ENCODE measurements around the gene PSTPIP1.

Gene PSTPIP1

GRCh38 chr15:77002436-77002835 lies 7.5 kb downstream of the PSTPIP1 start:
- Histone ChIP-seq H3K27me3 (ENCODE audit: insufficient read depth, low read length) (peaks cover 14% of the 10 kb centered on the region), H2AFZ (ENCODE audit: low read length, unreplicated experiment) (no peak overlapping the region), H3K4me1 (ENCODE audit: control insufficient read depth, insufficient read depth, low read length, unreplicated experiment) (peaks cover 3% of the 10 kb centered on the region), H3K4me3 (ENCODE audit: low read depth, low read length) (no peak overlapping the region), H3K79me2 (ENCODE audit: control insufficient read depth, insufficient read depth, low read length, unreplicated experiment) (no peaks in the 10 kb centered on the region), H3K36me3 (ENCODE audit: insufficient read depth, low read length) (no peaks in the 10 kb centered on the region), H3K27ac (ENCODE audit: low read depth, low read length) (no peak overlapping the region)

- Histone ChIP-seq H3K4me3 (ENCODE audit: low read depth, low read length) (no peak overlapping the region), H3K36me3 (ENCODE audit: insufficient read depth, low read length) (no peaks in the 10 kb centered on the region), H3K27me3 (ENCODE audit: insufficient read depth, low read length) (peaks cover 14% of the 10 kb centered on the region), H2AFZ (ENCODE audit: low read length, unreplicated experiment) (no peak overlapping the region), H3K79me2 (ENCODE audit: control insufficient read depth, insufficient read depth, low read length, unreplicated experiment) (no peaks in the 10 kb centered on the region), H3K4me1 (ENCODE audit: control insufficient read depth, insufficient read depth, low read length, unreplicated experiment) (no peaks in the 10 kb centered on the region), H3K27ac (ENCODE audit: low read depth, low read length) (no peak overlapping the region)
Observed at GRCh38 chr15:77002954-77003912, 8.3 kb downstream of the PSTPIP1 start.

GRCh38 chr15:77004189-77004588 lies 9.3 kb downstream of the PSTPIP1 start:
- Histone ChIP-seq H3K27ac (ENCODE audit: low read depth, low read length) (no peak overlapping the region), H3K27me3 (ENCODE audit: insufficient read depth, low read length) (peaks cover 14% of the 10 kb centered on the region), H3K4me3 (ENCODE audit: low read depth, low read length) (no peak overlapping the region)

GRCh38 chr15:77009176-77009575 lies 14.2 kb downstream of the PSTPIP1 start:
- H3K4me3 ChIP-seq (ENCODE audit: low read depth, low read length), result no peak overlapping the region
- no peak overlapping the region for H2AFZ ChIP-seq (ENCODE audit: low read length, unreplicated experiment)
- H3K79me2 ChIP-seq (ENCODE audit: control insufficient read depth, insufficient read depth, low read length, unreplicated experiment), result no peaks in the 10 kb centered on the region
- H3K27me3 ChIP-seq (ENCODE audit: insufficient read depth, low read length), result peaks cover 14% of the 10 kb centered on the region
- H3K4me1 ChIP-seq (ENCODE audit: control insufficient read depth, insufficient read depth, low read length, unreplicated experiment), result peaks cover 7% of the 10 kb centered on the region
- H3K27ac ChIP-seq (ENCODE audit: low read depth, low read length), result no peak overlapping the region
- no peaks in the 10 kb centered on the region for H3K36me3 ChIP-seq (ENCODE audit: insufficient read depth, low read length)

More at GRCh38 chr15:77004189-77004588, 9.3 kb downstream of the PSTPIP1 start:
- Histone ChIP-seq H3K79me2 (ENCODE audit: control insufficient read depth, insufficient read depth, low read length, unreplicated experiment) (no peaks in the 10 kb centered on the region), H2AFZ (ENCODE audit: low read length, unreplicated experiment) (no peak overlapping the region), H3K36me3 (ENCODE audit: insufficient read depth, low read length) (no peaks in the 10 kb centered on the region), H3K4me1 (ENCODE audit: control insufficient read depth, insufficient read depth, low read length, unreplicated experiment) (peaks cover under 1% of the 10 kb centered on the region)

GRCh38 chr15:77009646-77010311 lies 14.9 kb downstream of the PSTPIP1 start:
- Histone ChIP-seq H3K27me3 (ENCODE audit: insufficient read depth, low read length) (peaks cover 14% of the 10 kb centered on the region), H3K27ac (ENCODE audit: low read depth, low read length) (no peak overlapping the region), H2AFZ (ENCODE audit: low read length, unreplicated experiment) (no peak overlapping the region), H3K4me3 (ENCODE audit: low read depth, low read length) (no peak overlapping the region), H3K4me1 (ENCODE audit: control insufficient read depth, insufficient read depth, low read length, unreplicated experiment) (peaks cover 7% of the 10 kb centered on the region), H3K36me3 (ENCODE audit: insufficient read depth, low read length) (no peaks in the 10 kb centered on the region), H3K79me2 (ENCODE audit: control insufficient read depth, insufficient read depth, low read length, unreplicated experiment) (no peaks in the 10 kb centered on the region)

GRCh38 chr15:77010312-77010686 lies 15.4 kb downstream of the PSTPIP1 start:
- no peaks in the 10 kb centered on the region for H3K79me2 ChIP-seq (ENCODE audit: control insufficient read depth, insufficient read depth, low read length, unreplicated experiment)
- no peak overlapping the region for H3K4me3 ChIP-seq (ENCODE audit: low read depth, low read length)
- no peaks in the 10 kb centered on the region for H3K36me3 ChIP-seq (ENCODE audit: insufficient read depth, low read length)
- no peak overlapping the region for H3K27ac ChIP-seq (ENCODE audit: low read depth, low read length)
- H2AFZ ChIP-seq (ENCODE audit: low read length, unreplicated experiment), result no peak overlapping the region
- peaks cover 14% of the 10 kb centered on the region for H3K27me3 ChIP-seq (ENCODE audit: insufficient read depth, low read length)
- H3K4me1 ChIP-seq (ENCODE audit: control insufficient read depth, insufficient read depth, low read length, unreplicated experiment), result peaks cover 7% of the 10 kb centered on the region

- H3K4me3 ChIP-seq (ENCODE audit: low read depth, low read length), result no peak overlapping the region
- no peak overlapping the region for H3K27ac ChIP-seq (ENCODE audit: low read depth, low read length)
- no peak overlapping the region for H2AFZ ChIP-seq (ENCODE audit: low read length, unreplicated experiment)
- H3K4me1 ChIP-seq (ENCODE audit: control insufficient read depth, insufficient read depth, low read length, unreplicated experiment), result peaks cover 7% of the 10 kb centered on the region
- H3K27me3 ChIP-seq (ENCODE audit: insufficient read depth, low read length), result peaks cover 9% of the 10 kb centered on the region
- no peaks in the 10 kb centered on the region for H3K36me3 ChIP-seq (ENCODE audit: insufficient read depth, low read length)
- no peaks in the 10 kb centered on the region for H3K79me2 ChIP-seq (ENCODE audit: control insufficient read depth, insufficient read depth, low read length, unreplicated experiment)
Observed at GRCh38 chr15:77010857-77011256, 15.9 kb downstream of the PSTPIP1 start.

GRCh38 chr15:77012117-77012712 lies 17.3 kb downstream of the PSTPIP1 start:
- H3K4me3 ChIP-seq (ENCODE audit: low read depth, low read length), result no peak overlapping the region
- H3K79me2 ChIP-seq (ENCODE audit: control insufficient read depth, insufficient read depth, low read length, unreplicated experiment), result no peaks in the 10 kb centered on the region
- peaks cover 7% of the 10 kb centered on the region for H3K4me1 ChIP-seq (ENCODE audit: control insufficient read depth, insufficient read depth, low read length, unreplicated experiment)
- H3K27ac ChIP-seq (ENCODE audit: low read depth, low read length), result no peak overlapping the region
- no peaks in the 10 kb centered on the region for H3K36me3 ChIP-seq (ENCODE audit: insufficient read depth, low read length)
- no peak overlapping the region for H2AFZ ChIP-seq (ENCODE audit: low read length, unreplicated experiment)
- no peaks in the 10 kb centered on the region for H3K27me3 ChIP-seq (ENCODE audit: insufficient read depth, low read length)

GRCh38 chr15:77012868-77013267 lies 17.9 kb downstream of the PSTPIP1 start:
- H3K4me3 ChIP-seq (ENCODE audit: low read depth, low read length), result no peak overlapping the region
- no peak overlapping the region for H3K27ac ChIP-seq (ENCODE audit: low read depth, low read length)
- peaks cover 7% of the 10 kb centered on the region for H3K4me1 ChIP-seq (ENCODE audit: control insufficient read depth, insufficient read depth, low read length, unreplicated experiment)
- no peak overlapping the region for H2AFZ ChIP-seq (ENCODE audit: low read length, unreplicated experiment)
- no peaks in the 10 kb centered on the region for H3K27me3 ChIP-seq (ENCODE audit: insufficient read depth, low read length)
- H3K36me3 ChIP-seq (ENCODE audit: insufficient read depth, low read length), result no peaks in the 10 kb centered on the region
- H3K79me2 ChIP-seq (ENCODE audit: control insufficient read depth, insufficient read depth, low read length, unreplicated experiment), result no peaks in the 10 kb centered on the region

- Histone ChIP-seq H3K79me2 (ENCODE audit: control insufficient read depth, insufficient read depth, low read length, unreplicated experiment) (no peaks in the 10 kb centered on the region), H3K27ac (ENCODE audit: low read depth, low read length) (no peak overlapping the region), H2AFZ (ENCODE audit: low read length, unreplicated experiment) (no peak overlapping the region), H3K4me1 (ENCODE audit: control insufficient read depth, insufficient read depth, low read length, unreplicated experiment) (peaks cover 7% of the 10 kb centered on the region), H3K27me3 (ENCODE audit: insufficient read depth, low read length) (no peaks in the 10 kb centered on the region), H3K36me3 (ENCODE audit: insufficient read depth, low read length) (no peaks in the 10 kb centered on the region), H3K4me3 (ENCODE audit: low read depth, low read length) (no peak overlapping the region)
Observed at GRCh38 chr15:77013776-77014131, 18.8 kb downstream of the PSTPIP1 start.

All from ACC112 (cell line).